Osteoblast (primary cell): ENCODE results near the gene GYG2. TPM values are rescaled to one million over a fixed set of nuclear protein-coding genes. Genes with fewer than 3 reads are reported as not detected.
"Not testable (repeated sequence)": the region's sequence is repeated elsewhere in the genome, so short reads cannot be mapped to it uniquely, and the experiment has no call there.

Experiments used
- DNase-seq: peaks from one replicate; pipeline ENCODE4 v3.0.0; 2011; ENCODE audit warnings: low spot score, mixed read lengths; ENCODE audit not compliant: insufficient read length; ENCODE audit errors: missing footprints
- H2AFZ ChIP-seq: 2 replicates; pipeline ENCODE4 v1.6.0; 2011; ENCODE audit warnings: mild to moderate bottlenecking, low read length
- H3K27ac ChIP-seq: 2 replicates; pipeline ENCODE4 v1.5.1; 2011; ENCODE audit warnings: mild to moderate bottlenecking, low read depth, low read length, moderate library complexity
- H3K27me3 ChIP-seq: 2 replicates; pipeline ENCODE4 v1.6.0; 2012; ENCODE audit warnings: mild to moderate bottlenecking, control low read depth, inconsistent platforms, low read length, moderate library complexity; ENCODE audit not compliant: insufficient read depth
- H3K36me3 ChIP-seq: 2 replicates; pipeline ENCODE4 v1.5.1; 2011; ENCODE audit warnings: mild to moderate bottlenecking, low read length, control low read depth, moderate library complexity; ENCODE audit not compliant: insufficient read depth
- H3K4me1 ChIP-seq: 2 replicates; pipeline ENCODE4 v1.5.1; 2011; ENCODE audit warnings: mild to moderate bottlenecking, low read length, control low read depth, moderate library complexity; ENCODE audit not compliant: insufficient read depth
- H3K4me2 ChIP-seq: 2 replicates; pipeline ENCODE4 v1.6.0; 2011; ENCODE audit warnings: mild to moderate bottlenecking, low read length; ENCODE audit not compliant: insufficient read depth
- H3K4me3 ChIP-seq: fragments of 200-600 bp; sonication (generic); 3 replicates; pipeline ENCODE4 v1.5.1; 2012; ENCODE audit warnings: mild to moderate bottlenecking, low read length, inconsistent platforms; ENCODE audit not compliant: insufficient read depth
- H3K79me2 ChIP-seq: 2 replicates; pipeline ENCODE4 v1.6.0; 2012; ENCODE audit warnings: mild to moderate bottlenecking, low read length, control low read depth, inconsistent platforms; ENCODE audit not compliant: insufficient read depth
- H3K9me3 ChIP-seq: 2 replicates; pipeline ENCODE4 v1.5.1; 2011; ENCODE audit warnings: low read depth, low read length, control low read depth
- H4K20me1 ChIP-seq: 2 replicates; pipeline ENCODE4 v1.6.0; 2012; ENCODE audit warnings: mild to moderate bottlenecking, low read length, control low read depth; ENCODE audit not compliant: insufficient read depth
- total RNA-seq: library from RNA; depleted of rRNA; stranded (reverse); fragments of >200 nt; gene quantifications from 2 replicates; pipeline ENCODE4 v1.2.3, GENCODE V29; 2012
- TF ChIP-seq, protein P1 (sequence below): IDR thresholded peaks from 2 replicates; pipeline ENCODE4 v1.5.1; 2011; ENCODE audit warnings: mild to moderate bottlenecking, low read depth, low read length, moderate library complexity; ENCODE audit errors: extremely low read depth

The GYG2 gene
- total RNA-seq, 1 donor, result 6.2 TPM

DNA sequence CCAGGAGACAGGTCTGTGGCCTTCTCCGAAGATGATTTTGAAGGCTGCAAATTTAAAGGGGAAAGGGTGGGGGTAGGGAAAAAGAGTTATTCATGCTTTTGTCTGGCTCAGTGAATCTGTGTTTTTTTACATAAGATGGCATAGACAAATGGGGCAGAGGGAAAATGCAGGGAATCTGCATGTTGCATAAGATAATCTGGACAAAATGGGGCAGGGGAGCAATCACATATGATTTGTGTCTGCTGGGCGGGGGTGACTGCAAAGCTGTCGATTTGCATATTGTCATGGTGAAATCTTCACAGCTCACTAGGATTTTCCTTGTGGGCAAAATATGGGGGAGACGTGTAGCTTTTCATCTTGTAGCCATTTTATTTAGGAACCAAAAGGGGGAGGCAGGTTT is 29.4 kb upstream of the GYG2 start:
- H3K4me1 ChIP-seq, result peaks cover 11% of the 10 kb centered on the region
- no peaks in the 10 kb centered on the region for H4K20me1 ChIP-seq
- H3K36me3 ChIP-seq, result no peaks in the 10 kb centered on the region
- H3K27ac ChIP-seq, result no peak overlapping the region
- TF ChIP-seq, protein P1, sequence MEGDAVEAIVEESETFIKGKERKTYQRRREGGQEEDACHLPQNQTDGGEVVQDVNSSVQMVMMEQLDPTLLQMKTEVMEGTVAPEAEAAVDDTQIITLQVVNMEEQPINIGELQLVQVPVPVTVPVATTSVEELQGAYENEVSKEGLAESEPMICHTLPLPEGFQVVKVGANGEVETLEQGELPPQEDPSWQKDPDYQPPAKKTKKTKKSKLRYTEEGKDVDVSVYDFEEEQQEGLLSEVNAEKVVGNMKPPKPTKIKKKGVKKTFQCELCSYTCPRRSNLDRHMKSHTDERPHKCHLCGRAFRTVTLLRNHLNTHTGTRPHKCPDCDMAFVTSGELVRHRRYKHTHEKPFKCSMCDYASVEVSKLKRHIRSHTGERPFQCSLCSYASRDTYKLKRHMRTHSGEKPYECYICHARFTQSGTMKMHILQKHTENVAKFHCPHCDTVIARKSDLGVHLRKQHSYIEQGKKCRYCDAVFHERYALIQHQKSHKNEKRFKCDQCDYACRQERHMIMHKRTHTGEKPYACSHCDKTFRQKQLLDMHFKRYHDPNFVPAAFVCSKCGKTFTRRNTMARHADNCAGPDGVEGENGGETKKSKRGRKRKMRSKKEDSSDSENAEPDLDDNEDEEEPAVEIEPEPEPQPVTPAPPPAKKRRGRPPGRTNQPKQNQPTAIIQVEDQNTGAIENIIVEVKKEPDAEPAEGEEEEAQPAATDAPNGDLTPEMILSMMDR, result no peak
- no peaks in the 10 kb centered on the region for H3K27me3 ChIP-seq
- H3K79me2 ChIP-seq, result no peaks in the 10 kb centered on the region
- no peak overlapping the region for H3K4me2 ChIP-seq
- H3K4me3 ChIP-seq, result no peak overlapping the region
- H2AFZ ChIP-seq, result no peak overlapping the region
- DNase-seq, result no peak
- no peaks in the 10 kb centered on the region for H3K9me3 ChIP-seq

GRCh38 chrX:2799980-2800379 is 28.8 kb upstream of the GYG2 start:
- DNase-seq, H4K20me1 ChIP-seq, H2AFZ ChIP-seq, H3K4me2 ChIP-seq, H3K4me3 ChIP-seq, H3K36me3 ChIP-seq, H3K27ac ChIP-seq, H3K27me3 ChIP-seq, H3K9me3 ChIP-seq, H3K79me2 ChIP-seq: not testable (repeated sequence)
- peaks cover 16% of the 10 kb centered on the region for H3K4me1 ChIP-seq

- Histone ChIP-seq H4K20me1 (no peaks in the 10 kb centered on the region), H3K79me2 (no peaks in the 10 kb centered on the region), H3K27ac (no peak overlapping the region), H3K27me3 (no peaks in the 10 kb centered on the region), H3K36me3 (no peaks in the 10 kb centered on the region), H2AFZ (no peak overlapping the region), H3K9me3 (no peaks in the 10 kb centered on the region), H3K4me1 (peaks cover 22% of the 10 kb centered on the region), H3K4me2 (no peak overlapping the region), H3K4me3 (no peak overlapping the region)
- TF ChIP-seq, protein P1, result no peak
- no peak for DNase-seq
Observed at GRCh38 chrX:2801223-2801622, 27.5 kb upstream of the GYG2 start.

GRCh38 chrX:2802376-2803090 is 26.2 kb upstream of the GYG2 start:
- peak overlapping the region; percentile 65 for H3K27ac ChIP-seq
- not testable (repeated sequence) for H3K4me2 ChIP-seq

GRCh38 chrX:2803486-2803885 is 25.2 kb upstream of the GYG2 start:
- not testable (repeated sequence) for H3K4me2 ChIP-seq, H3K79me2 ChIP-seq, H3K9me3 ChIP-seq, DNase-seq, H3K36me3 ChIP-seq, H3K27ac ChIP-seq, H3K27me3 ChIP-seq, H2AFZ ChIP-seq, H3K4me3 ChIP-seq, H4K20me1 ChIP-seq
- H3K4me1 ChIP-seq, result peaks cover 22% of the 10 kb centered on the region

More at GRCh38 chrX:2802376-2803090, 26.2 kb upstream of the GYG2 start:
- H3K79me2 ChIP-seq, H3K4me3 ChIP-seq, H3K27me3 ChIP-seq, DNase-seq, H2AFZ ChIP-seq, H3K9me3 ChIP-seq, H4K20me1 ChIP-seq, H3K36me3 ChIP-seq: not testable (repeated sequence)
- peaks cover 22% of the 10 kb centered on the region for H3K4me1 ChIP-seq

GRCh38 chrX:2804106-2804843 is 24.5 kb upstream of the GYG2 start:
- not testable (repeated sequence) for H3K27me3 ChIP-seq, H3K9me3 ChIP-seq, H3K36me3 ChIP-seq, H4K20me1 ChIP-seq, H2AFZ ChIP-seq, DNase-seq, H3K79me2 ChIP-seq
- Histone ChIP-seq H3K4me3 (peak overlapping the region; percentile 13), H3K27ac (peak overlapping the region; percentile 87), H3K4me2 (peak overlapping the region; percentile 53), H3K4me1 (peaks cover 22% of the 10 kb centered on the region)

- peak; percentile 69 for DNase-seq
- not testable (repeated sequence) for H3K27me3 ChIP-seq, H3K79me2 ChIP-seq, H3K9me3 ChIP-seq, H4K20me1 ChIP-seq, H3K36me3 ChIP-seq
- Histone ChIP-seq H3K27ac (peak overlapping the region; percentile 87), H3K4me3 (peak overlapping the region; percentile 22), H2AFZ (peak overlapping the region; percentile 59), H3K4me1 (peaks cover 22% of the 10 kb centered on the region), H3K4me2 (peak overlapping the region; percentile 64)
Observed at GRCh38 chrX:2804858-2805257, 23.9 kb upstream of the GYG2 start.
